ENCODE measurements around the gene FBXO34. TPM values are rescaled to one million over a fixed set of nuclear protein-coding genes. Genes with fewer than 3 reads are reported as not detected.
"Not testable (repeated sequence)": the region's sequence is repeated elsewhere in the genome, so short reads cannot be mapped to it uniquely, and the experiment has no call there.

Gene FBXO34
- total RNA-seq, 2 donors from 2014 or later: 16.3 to 30.1 TPM

GRCh38 chr14:55309761-55310365 lies 38.6 kb downstream of the FBXO34 start:
- Mint-ChIP-seq H3K4me3 (no peak overlapping the region), H3K27me3 (no peaks in the 10 kb centered on the region), H3K27ac (no peak overlapping the region), H3K4me1 (peaks cover 17% of the 10 kb centered on the region), H3K9me3 (peaks cover 6% of the 10 kb centered on the region), H3K36me3 (ENCODE audit: low read depth) (peaks cover 23% of the 10 kb centered on the region)
- no peak for ATAC-seq (replicated peaks)

DNA sequence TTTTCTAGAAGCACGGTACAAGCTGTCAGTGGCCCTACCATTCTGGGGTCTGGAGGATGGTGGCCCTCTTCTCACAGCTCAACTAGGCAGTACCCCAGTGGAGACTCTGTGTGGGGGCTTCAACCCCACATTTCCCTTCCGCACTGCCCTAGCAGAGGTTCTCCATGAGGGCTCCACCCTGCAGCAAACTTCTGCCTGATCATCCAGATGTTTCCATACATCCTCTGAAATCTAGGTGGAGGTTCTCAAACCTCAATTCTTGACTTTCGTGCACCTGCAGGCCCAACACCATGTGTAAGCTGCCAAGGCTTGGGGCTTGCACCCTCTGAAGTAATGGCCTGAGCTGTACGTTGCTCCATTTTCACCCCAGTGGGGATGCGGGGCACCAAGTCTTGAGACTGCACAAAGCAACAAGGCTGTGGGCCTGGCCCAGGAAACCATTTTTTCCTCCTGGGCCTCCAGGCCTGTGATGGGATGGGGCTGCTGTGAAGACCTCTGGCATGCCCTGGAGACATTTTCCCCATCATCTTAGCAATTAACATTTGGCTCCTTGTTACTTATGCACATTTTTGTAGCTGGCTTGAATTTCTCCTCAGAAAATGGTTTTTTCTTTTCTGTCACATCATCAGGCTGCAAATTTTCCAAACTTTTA lies 41.3 kb downstream of the FBXO34 start:
- not testable (repeated sequence) for H3K9me3 Mint-ChIP-seq; H3K27me3 Mint-ChIP-seq; H3K27ac Mint-ChIP-seq; ATAC-seq (replicated peaks); H3K4me3 Mint-ChIP-seq
- Mint-ChIP-seq H3K36me3 (ENCODE audit: low read depth) (peaks cover 41% of the 10 kb centered on the region), H3K4me1 (peaks cover 18% of the 10 kb centered on the region)

- Mint-ChIP-seq H3K27me3 (no peaks in the 10 kb centered on the region), H3K4me1 (peaks cover 18% of the 10 kb centered on the region), H3K4me3 (peak overlapping the region; percentile 27), H3K27ac (peak overlapping the region; percentile 50), H3K9me3 (peaks cover 6% of the 10 kb centered on the region), H3K36me3 (ENCODE audit: low read depth) (peaks cover 41% of the 10 kb centered on the region)
- ATAC-seq (replicated peaks): peak; percentile 95
Measured at GRCh38 chr14:55313480-55313879, 42.3 kb downstream of the FBXO34 start.

DNA sequence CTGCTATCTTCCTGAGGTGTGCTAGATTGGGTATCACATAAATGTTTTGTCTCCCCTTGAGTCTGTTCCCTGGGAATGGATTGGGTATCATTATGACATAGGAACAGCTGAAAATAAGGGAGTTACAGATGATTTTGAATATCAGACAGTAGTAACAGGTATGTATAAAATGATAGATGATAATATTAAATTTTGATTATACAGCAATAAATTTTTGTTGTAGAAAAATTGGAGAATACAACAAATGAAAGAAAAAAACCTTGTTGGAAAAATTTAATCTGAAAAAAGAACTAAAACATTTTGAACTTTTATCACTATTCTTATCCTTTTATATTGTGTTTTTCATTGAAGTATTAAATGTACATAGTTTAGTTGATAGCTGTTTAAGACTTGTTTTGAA lies 43.2 kb downstream of the FBXO34 start:
- Mint-ChIP-seq H3K4me3 (no peak overlapping the region), H3K27ac (peak overlapping the region; percentile 67), H3K4me1 (peaks cover 23% of the 10 kb centered on the region), H3K36me3 (ENCODE audit: low read depth) (peaks cover 41% of the 10 kb centered on the region), H3K27me3 (no peaks in the 10 kb centered on the region), H3K9me3 (peaks cover 6% of the 10 kb centered on the region)
- ATAC-seq (replicated peaks): no peak

DNA sequence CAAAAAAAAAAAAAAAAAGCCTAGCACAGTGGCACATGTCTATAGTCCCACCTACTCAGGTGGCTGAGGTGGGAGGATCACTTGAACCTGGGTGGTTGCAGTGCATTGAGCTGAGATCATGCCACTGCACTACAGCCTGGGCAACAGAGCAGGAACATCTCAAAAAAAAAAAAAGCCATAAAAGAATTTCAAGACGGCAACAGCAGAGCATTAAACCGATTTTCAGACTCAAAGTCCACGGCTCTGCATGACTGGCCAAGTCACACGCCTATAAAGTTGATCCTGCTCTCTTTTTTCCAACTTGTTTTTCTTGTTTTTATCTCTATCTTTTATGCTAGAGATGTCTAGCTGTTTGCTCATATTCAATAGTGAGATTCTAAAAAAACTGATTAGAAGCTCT lies 45.3 kb downstream of the FBXO34 start:
- ATAC-seq (replicated peaks): no peak
- Mint-ChIP-seq H3K27ac (no peak overlapping the region), H3K27me3 (no peaks in the 10 kb centered on the region), H3K9me3 (peaks cover 6% of the 10 kb centered on the region), H3K36me3 (ENCODE audit: low read depth) (peaks cover 31% of the 10 kb centered on the region), H3K4me3 (no peak overlapping the region), H3K4me1 (peaks cover 23% of the 10 kb centered on the region)

DNA sequence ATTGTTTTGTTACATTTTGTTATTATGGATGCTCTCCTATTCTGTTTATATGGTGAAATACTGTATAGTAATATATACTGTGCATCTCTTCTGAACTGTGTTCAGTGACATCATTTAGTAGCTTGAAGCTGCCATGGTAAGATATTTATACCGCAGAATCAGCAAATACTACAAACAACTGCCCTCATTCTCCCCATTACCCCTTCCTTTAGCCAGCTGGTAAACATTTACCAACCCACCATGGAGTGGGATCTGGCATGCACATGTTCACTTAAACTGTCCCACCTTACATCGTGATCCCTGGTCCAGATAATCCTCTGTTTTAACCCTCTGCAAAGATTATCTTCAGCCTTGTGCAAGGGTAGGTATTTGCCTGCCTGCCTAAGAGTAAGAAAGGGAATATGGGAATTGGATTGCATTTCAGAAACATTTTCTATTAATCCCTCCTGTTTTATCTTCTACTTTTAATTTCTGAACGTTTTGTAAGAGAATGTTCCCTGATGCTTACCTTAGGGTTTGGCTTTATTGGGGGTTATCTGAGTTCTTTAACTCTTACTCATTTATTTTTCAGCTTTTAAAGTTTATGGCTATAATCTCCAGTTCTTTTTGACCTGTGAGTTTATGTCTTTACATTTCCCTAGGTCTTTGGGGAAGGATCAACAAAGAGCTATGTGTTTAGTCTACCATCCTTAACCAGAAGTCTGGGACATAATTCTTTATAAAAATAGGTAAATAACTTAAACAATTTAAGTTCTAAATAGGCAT lies 46.5 kb downstream of the FBXO34 start:
- Mint-ChIP-seq H3K27ac (no peak overlapping the region), H3K27me3 (no peaks in the 10 kb centered on the region), H3K9me3 (peaks cover 6% of the 10 kb centered on the region), H3K4me3 (no peak overlapping the region), H3K4me1 (peaks cover 23% of the 10 kb centered on the region), H3K36me3 (ENCODE audit: low read depth) (peaks cover 30% of the 10 kb centered on the region)
- ATAC-seq (replicated peaks): no peak

DNA sequence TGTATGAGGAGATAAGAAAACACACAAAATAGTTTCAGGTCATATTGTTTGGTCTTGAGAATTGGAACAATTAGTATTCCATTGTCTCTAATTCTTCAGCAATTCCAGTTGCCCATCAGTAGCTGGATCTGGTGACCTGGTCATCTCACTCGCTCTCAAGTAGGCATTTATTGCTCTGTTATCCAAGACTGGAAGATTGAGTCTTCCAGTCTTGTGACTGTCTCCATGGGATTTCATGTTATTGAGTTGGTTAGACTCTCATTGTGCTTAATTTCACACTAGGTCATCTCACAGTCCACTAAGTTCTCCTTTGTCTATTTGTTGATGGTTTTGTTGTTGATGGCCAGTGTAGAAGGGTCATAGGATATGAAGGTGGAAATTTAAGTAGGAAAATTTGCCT lies 47.5 kb downstream of the FBXO34 start:
- Mint-ChIP-seq H3K27me3 (no peaks in the 10 kb centered on the region), H3K36me3 (ENCODE audit: low read depth) (peaks cover 21% of the 10 kb centered on the region), H3K9me3 (no peaks in the 10 kb centered on the region), H3K27ac (no peak overlapping the region), H3K4me1 (peaks cover 14% of the 10 kb centered on the region), H3K4me3 (no peak overlapping the region)
- no peak for ATAC-seq (replicated peaks)

DNA sequence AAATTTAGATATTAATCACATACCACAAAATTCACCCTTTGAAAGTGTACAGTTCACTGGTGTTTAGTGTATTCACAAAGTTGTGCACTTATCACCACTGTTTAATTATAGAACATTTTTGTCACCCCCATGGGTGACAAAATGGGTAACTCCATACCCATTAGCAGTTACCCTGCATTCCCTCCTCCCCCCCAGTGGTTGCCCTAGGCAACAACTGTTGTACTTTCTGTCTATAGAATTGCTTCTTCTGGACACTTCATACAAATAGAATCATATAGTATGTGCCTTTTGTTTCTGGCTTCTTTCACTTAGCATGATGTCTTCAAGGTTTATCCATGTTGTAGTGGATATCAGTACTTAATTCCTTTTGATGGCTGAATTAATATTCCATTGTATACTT lies 52.7 kb downstream of the FBXO34 start:
- H3K4me3 Mint-ChIP-seq: no peak overlapping the region
- peaks cover 20% of the 10 kb centered on the region for H3K4me1 Mint-ChIP-seq

GRCh38 chr14:55324812-55325211 lies 53.6 kb downstream of the FBXO34 start:
- Mint-ChIP-seq H3K9me3 (no peaks in the 10 kb centered on the region), H3K36me3 (ENCODE audit: low read depth) (no peaks in the 10 kb centered on the region), H3K27me3 (no peaks in the 10 kb centered on the region), H3K4me3 (no peak overlapping the region), H3K27ac (no peak overlapping the region), H3K4me1 (peaks cover 21% of the 10 kb centered on the region)
- ATAC-seq (replicated peaks): no peak

More for the DNA sequence above, 52.7 kb downstream of the FBXO34 start:
- ATAC-seq (replicated peaks): no peak
- H3K36me3 Mint-ChIP-seq (ENCODE audit: low read depth): no peaks in the 10 kb centered on the region
- H3K27me3 Mint-ChIP-seq: no peaks in the 10 kb centered on the region
- H3K9me3 Mint-ChIP-seq: no peaks in the 10 kb centered on the region
- no peak overlapping the region for H3K27ac Mint-ChIP-seq

DNA sequence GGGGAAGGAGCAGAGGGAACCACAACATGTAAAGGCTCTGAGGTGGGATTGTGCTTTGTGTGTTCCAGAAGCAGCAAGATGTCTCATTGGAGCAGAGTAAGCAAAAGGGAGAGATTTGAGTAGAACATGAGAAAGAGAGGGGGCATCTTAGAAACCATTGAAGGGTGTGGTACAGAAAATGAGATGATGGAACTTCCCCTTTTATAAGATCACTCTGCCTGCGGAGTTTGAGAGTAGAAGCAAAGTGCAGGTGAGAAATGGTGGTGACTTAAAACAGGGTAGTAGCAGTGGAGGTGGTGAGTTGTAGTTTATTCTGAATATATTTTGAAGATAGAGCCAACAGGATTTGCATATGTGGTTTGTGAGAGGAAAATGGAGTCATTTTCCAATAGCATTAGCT lies 56.0 kb downstream of the FBXO34 start:
- peaks cover 35% of the 10 kb centered on the region for H3K4me1 Mint-ChIP-seq
- ATAC-seq (replicated peaks): peak; percentile 31
- H3K27me3 Mint-ChIP-seq: no peaks in the 10 kb centered on the region
- no peaks in the 10 kb centered on the region for H3K36me3 Mint-ChIP-seq (ENCODE audit: low read depth)
- peak overlapping the region; percentile 1 for H3K27ac Mint-ChIP-seq
- no peak overlapping the region for H3K4me3 Mint-ChIP-seq
- H3K9me3 Mint-ChIP-seq: no peaks in the 10 kb centered on the region

DNA sequence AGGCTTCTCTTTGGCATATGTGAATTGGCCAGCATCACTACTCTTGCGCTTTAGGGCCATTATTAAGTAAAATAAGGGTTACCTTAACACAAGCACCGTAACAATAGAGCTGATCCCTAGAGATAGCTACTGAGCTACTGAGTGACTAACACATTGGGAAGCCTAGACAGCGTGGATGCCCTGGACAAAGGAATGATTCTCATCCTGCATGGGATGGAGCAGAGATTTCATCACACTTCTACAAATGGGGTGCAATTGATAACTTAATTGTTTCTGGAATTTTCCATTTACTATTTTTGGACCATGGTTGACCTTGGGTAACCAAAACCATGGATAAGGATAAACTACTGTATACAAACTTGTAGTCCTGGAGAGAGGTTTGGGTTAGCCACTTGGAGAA lies 57.1 kb downstream of the FBXO34 start:
- Mint-ChIP-seq H3K4me1 (peaks cover 43% of the 10 kb centered on the region), H3K4me3 (no peak overlapping the region), H3K9me3 (no peaks in the 10 kb centered on the region), H3K27me3 (no peaks in the 10 kb centered on the region), H3K36me3 (ENCODE audit: low read depth) (no peaks in the 10 kb centered on the region), H3K27ac (no peak overlapping the region)
- ATAC-seq (replicated peaks): no peak

GRCh38 chr14:55329999-55330710 lies 58.9 kb downstream of the FBXO34 start:
- H3K9me3 Mint-ChIP-seq: no peaks in the 10 kb centered on the region
- H3K27ac Mint-ChIP-seq: peak overlapping the region; percentile 82
- peak overlapping the region; percentile 62 for H3K4me3 Mint-ChIP-seq
- H3K27me3 Mint-ChIP-seq: no peaks in the 10 kb centered on the region
- ATAC-seq (replicated peaks): peak; percentile 76
- peaks cover 56% of the 10 kb centered on the region for H3K4me1 Mint-ChIP-seq
- H3K36me3 Mint-ChIP-seq (ENCODE audit: low read depth): no peaks in the 10 kb centered on the region

GRCh38 chr14:55332654-55333570 lies 61.7 kb downstream of the FBXO34 start:
- Mint-ChIP-seq H3K9me3 (no peaks in the 10 kb centered on the region), H3K27ac (peak overlapping the region; percentile 82), H3K4me3 (peak overlapping the region; percentile 75), H3K4me1 (peaks cover 56% of the 10 kb centered on the region), H3K27me3 (no peaks in the 10 kb centered on the region), H3K36me3 (ENCODE audit: low read depth) (no peaks in the 10 kb centered on the region)
- peak; percentile 23 for ATAC-seq (replicated peaks)
